GM18870 (cell line): ENCODE results near the gene MBD3L3.
"Not testable (repeated sequence)": the region's sequence is repeated elsewhere in the genome, so short reads cannot be mapped to it uniquely, and the experiment has no call there.

ENCODE experiments used
- ATAC-seq: cut with Tn5 transposase; IDR thresholded peaks from one replicate; pipeline ENCODE4 v1.9.1; 2021; ENCODE audit warnings: moderate library complexity; ENCODE audit not compliant: unreplicated experiment

MBD3L3 gene

GRCh38 chr19:7063764-7064418 lies 5.4 kb upstream of the MBD3L3 start:
- no peak for ATAC-seq

- ATAC-seq = no peak
Measured at GRCh38 chr19:7063339-7063738, 4.9 kb upstream of the MBD3L3 start.

GRCh38 chr19:7059977-7060376 lies 1.5 kb upstream of the MBD3L3 start:
- not testable (repeated sequence) for ATAC-seq

GRCh38 chr19:7056371-7056770 lies 2.1 kb downstream of the MBD3L3 start:
- ATAC-seq = not testable (repeated sequence)

- not testable (repeated sequence) for ATAC-seq
Measured at GRCh38 chr19:7055679-7056078, 2.8 kb downstream of the MBD3L3 start.

GRCh38 chr19:7054635-7055368 lies 3.7 kb downstream of the MBD3L3 start:
- ATAC-seq = not testable (repeated sequence)

- ATAC-seq = not testable (repeated sequence)
Measured at GRCh38 chr19:7052896-7053295, 5.6 kb downstream of the MBD3L3 start.

- not testable (repeated sequence) for ATAC-seq
Measured at GRCh38 chr19:7051421-7051820, 7.1 kb downstream of the MBD3L3 start.

- not testable (repeated sequence) for ATAC-seq
Measured at GRCh38 chr19:7049021-7049420, 9.5 kb downstream of the MBD3L3 start, which contains the start of gene MBD3L2. Gene MBD3L2, plus strand, starts transcription at chr19:7049321. Its CDS starts 53 bp downstream, at chr19:7049374.

- not testable (repeated sequence) for ATAC-seq
Measured at GRCh38 chr19:7041563-7041962, 16.9 kb downstream of the MBD3L3 start.

GRCh38 chr19:7040079-7040478 lies 18.4 kb downstream of the MBD3L3 start, which contains the start of gene MBD3L4:
Gene MBD3L4, minus strand, starts transcription at chr19:7040179. Its CDS starts 35 bp downstream, at chr19:7040144.
- not testable (repeated sequence) for ATAC-seq

GRCh38 chr19:7030278-7030677 lies 28.2 kb downstream of the MBD3L3 start, which contains the start of gene MBD3L5:
Gene MBD3L5, plus strand, starts transcription at chr19:7030578. Its CDS starts 34 bp downstream, at chr19:7030612.
- not testable (repeated sequence) for ATAC-seq

GRCh38 chr19:7028790-7029189 lies 29.7 kb downstream of the MBD3L3 start:
- not testable (repeated sequence) for ATAC-seq

GRCh38 chr19:7021331-7021730 lies 37.1 kb downstream of the MBD3L3 start, which contains the start of gene MBD3L2B:
Gene MBD3L2B, minus strand, starts transcription at chr19:7021431. Its CDS starts 34 bp downstream, at chr19:7021397.
- not testable (repeated sequence) for ATAC-seq

- ATAC-seq = no peak
Measured at GRCh38 chr19:7018828-7019227, 39.6 kb downstream of the MBD3L3 start.

GRCh38 chr19:7013678-7014077 lies 44.8 kb downstream of the MBD3L3 start:
- no peak for ATAC-seq

- ATAC-seq = no peak
Measured at GRCh38 chr19:7010722-7011593, 47.5 kb downstream of the MBD3L3 start.

- no peak for ATAC-seq
Measured at GRCh38 chr19:7007859-7008258, 50.6 kb downstream of the MBD3L3 start.
